ENCODE measurements around the gene PIM1. TPM values are rescaled to one million over a fixed set of nuclear protein-coding genes. Genes with fewer than 3 reads are reported as not detected.

PIM1 gene
- polyA plus RNA-seq, 1 of the 3 experiments (the other 2 are of a cell fraction): 33.9 TPM

GRCh38 chr6:37200085-37200484 is 30.1 kb downstream of the PIM1 start:
- H2AFZ ChIP-seq (ENCODE audit: low read depth): no peak overlapping the region
- POLR2A ChIA-PET: no interaction called here
- H3K27me3 ChIP-seq (ENCODE audit: insufficient read depth): no peaks in the 10 kb centered on the region
- H3K9me3 ChIP-seq: no peaks in the 10 kb centered on the region
- H3K27ac ChIP-seq (ENCODE audit: low read depth in 2 of 2, low read length in 1 of 2): no peak overlapping the region
- H3K36me3 ChIP-seq (replicated peaks in 1 of 2; ENCODE audit: control insufficient read depth in 1 of 2, insufficient read depth in 2 of 2, low read length in 1 of 2): no peaks in the 10 kb centered on the region
- H3K4me3 ChIP-seq (ENCODE audit: low read depth in 2 of 2, low read length in 1 of 2): no peak overlapping the region
- no peaks in the 10 kb centered on the region for H3K4me1 ChIP-seq (ENCODE audit: control insufficient read depth in 1 of 2, insufficient read depth in 2 of 2, low read depth in 1 of 2, low read length in 1 of 2)
- H3K9ac ChIP-seq: no peak overlapping the region
- H4K20me1 ChIP-seq (ENCODE audit: insufficient read depth): no peaks in the 10 kb centered on the region
- DNase-seq: no peak
- TF ChIP-seq RAD21 (IDR thresholded peaks at IDR 0.05; ENCODE audit: low read length): no peak
- TF ChIP-seq USF1 (IDR thresholded peaks at IDR 0.05; ENCODE audit: borderline replicate concordance, low read depth): no peak
- no peak for TF ChIP-seq RFX5 (IDR thresholded peaks at IDR 0.05; ENCODE audit: low read length)
- no peak for TF ChIP-seq CHD2 (IDR thresholded peaks at IDR 0.05; ENCODE audit: low read length, partially characterized antibody)
- TF ChIP-seq TEAD4 (IDR thresholded peaks at IDR 0.05; ENCODE audit: borderline replicate concordance, insufficient read depth): no peak
- no peak for TF ChIP-seq TAF1 (IDR thresholded peaks at IDR 0.05; ENCODE audit: borderline replicate concordance, low read depth, low read length)
- TF ChIP-seq TCF12 (IDR thresholded peaks at IDR 0.05): no peak
- TF ChIP-seq SMC3 (IDR thresholded peaks at IDR 0.05; ENCODE audit: low read depth, low read length): no peak
- CTCF ChIA-PET: interaction anchor here (1.7 to 6.6 kb wide), 5 partner anchors 10 to 180 kb away, joined by 9 to 65 read pairs (median 11); no protein-coding TSS in a partner anchor
- H3K79me2 ChIP-seq (ENCODE audit: insufficient read depth): no peaks in the 10 kb centered on the region
- no peaks in the 10 kb centered on the region for H3K9me2 ChIP-seq
- H3K4me2 ChIP-seq: no peak overlapping the region
- WGBS (ENCODE audit: low lambda C conversion rate): 88% methylated on average over 5 of the region's 5 CpGs
- no peaks in the 10 kb centered on the region for H3F3A ChIP-seq (replicated peaks; ENCODE audit: insufficient read depth)

DNA sequence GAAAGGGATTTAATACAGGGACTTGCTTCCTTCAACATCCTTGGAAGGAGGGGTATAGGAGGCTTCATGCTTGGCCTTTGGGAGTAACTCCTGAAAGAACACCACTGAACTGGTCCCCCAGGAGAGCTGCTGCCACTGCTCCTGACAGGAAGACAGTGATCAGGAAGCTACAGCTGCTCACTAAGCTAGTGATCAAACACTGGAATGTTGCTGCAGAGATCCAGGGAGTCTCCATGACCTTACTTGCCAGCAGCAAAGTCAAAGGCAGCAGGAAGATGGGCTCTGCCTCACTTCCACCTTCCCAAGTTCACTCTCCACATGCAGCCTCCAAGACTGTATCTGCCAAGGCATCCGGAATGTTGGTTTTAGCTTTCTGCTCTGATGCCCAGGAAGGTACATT is 31.8 kb downstream of the PIM1 start:
- no peak for DNase-seq
- Histone ChIP-seq H4K20me1 (ENCODE audit: insufficient read depth) (no peaks in the 10 kb centered on the region), H2AFZ (ENCODE audit: low read depth) (no peak overlapping the region), H3K4me3 (ENCODE audit: low read depth in 2 of 2, low read length in 1 of 2) (no peak overlapping the region), H3K27ac (ENCODE audit: low read depth in 2 of 2, low read length in 1 of 2) (no peak overlapping the region), H3K36me3 (replicated peaks in 1 of 2; ENCODE audit: control insufficient read depth in 1 of 2, insufficient read depth in 2 of 2, low read length in 1 of 2) (no peaks in the 10 kb centered on the region), H3K9ac (no peak overlapping the region), H3K4me2 (no peak overlapping the region), H3K27me3 (ENCODE audit: insufficient read depth) (no peaks in the 10 kb centered on the region), H3K9me3 (no peaks in the 10 kb centered on the region), H3K79me2 (ENCODE audit: insufficient read depth) (no peaks in the 10 kb centered on the region), H3K9me2 (no peaks in the 10 kb centered on the region), H3K4me1 (ENCODE audit: control insufficient read depth in 1 of 2, insufficient read depth in 2 of 2, low read depth in 1 of 2, low read length in 1 of 2) (no peaks in the 10 kb centered on the region), H3F3A (replicated peaks; ENCODE audit: insufficient read depth) (no peaks in the 10 kb centered on the region)
- POLR2A ChIA-PET: no interaction called here
- TF ChIP-seq, protein P1, sequence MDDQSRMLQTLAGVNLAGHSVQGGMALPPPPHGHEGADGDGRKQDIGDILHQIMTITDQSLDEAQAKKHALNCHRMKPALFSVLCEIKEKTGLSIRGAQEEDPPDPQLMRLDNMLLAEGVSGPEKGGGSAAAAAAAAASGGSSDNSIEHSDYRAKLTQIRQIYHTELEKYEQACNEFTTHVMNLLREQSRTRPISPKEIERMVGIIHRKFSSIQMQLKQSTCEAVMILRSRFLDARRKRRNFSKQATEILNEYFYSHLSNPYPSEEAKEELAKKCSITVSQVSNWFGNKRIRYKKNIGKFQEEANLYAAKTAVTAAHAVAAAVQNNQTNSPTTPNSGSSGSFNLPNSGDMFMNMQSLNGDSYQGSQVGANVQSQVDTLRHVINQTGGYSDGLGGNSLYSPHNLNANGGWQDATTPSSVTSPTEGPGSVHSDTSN (IDR thresholded peaks at IDR 0.05): no peak
- no peak for TF ChIP-seq GABPA (IDR thresholded peaks at IDR 0.05; ENCODE audit: low read depth)
- no peak for TF ChIP-seq EP300 (IDR thresholded peaks at IDR 0.05; ENCODE audit: borderline replicate concordance in 1 of 2, low read depth in 1 of 2, low read length in 1 of 2)
- no peak for TF ChIP-seq FOXJ3 (CRISPR knock-in tag; IDR thresholded peaks at IDR 0.05)
- no peak for TF ChIP-seq RFX5 (IDR thresholded peaks at IDR 0.05; ENCODE audit: low read length)
- 100% methylated on average over 1 of the region's 1 CpG for WGBS (ENCODE audit: low lambda C conversion rate)
- CTCF ChIA-PET: interaction anchor here (6.6 kb wide), 1 partner anchor 181 kb away, joined by 65 read pairs; no protein-coding TSS in a partner anchor
